GM18907 (cell line): Measurements from ENCODE around the gene SLC17A9.
A peak's percentile ranks its signal among the peaks of the same experiment; 100 is the strongest.

Experiments
- ATAC-seq: cut with Tn5 transposase; IDR thresholded peaks from one replicate; pipeline ENCODE4 v1.9.1; 2021; ENCODE audit warnings: mild to moderate bottlenecking, moderate library complexity; ENCODE audit not compliant: unreplicated experiment

Gene SLC17A9

GRCh38 chr20:62952373-62952967 is at the start of gene SLC17A9:
TSS of gene SLC17A9 (plus strand) at chr20:62952709. CDS start at chr20:62952831, 122 bp downstream.
- peak; percentile 50 for ATAC-seq

GRCh38 chr20:62902926-62903615 is 49.4 kb upstream of the SLC17A9 start:
- ATAC-seq, result no peak

- ATAC-seq, result no peak
These were observed 46.9 kb upstream of the SLC17A9 start for GRCh38 chr20:62905536-62906117.

GRCh38 chr20:62906209-62906608 is 46.3 kb upstream of the SLC17A9 start:
- no peak for ATAC-seq

GRCh38 chr20:62906647-62907375 is 45.7 kb upstream of the SLC17A9 start:
- ATAC-seq, result no peak

- ATAC-seq, result no peak
These were observed 44.9 kb upstream of the SLC17A9 start for GRCh38 chr20:62907384-62908317.

- ATAC-seq, result no peak
These were observed 43.3 kb upstream of the SLC17A9 start for GRCh38 chr20:62908971-62909791.

- ATAC-seq, result no peak
These were observed 42.2 kb upstream of the SLC17A9 start for GRCh38 chr20:62910217-62910766.

GRCh38 chr20:62910777-62911497 is 41.6 kb upstream of the SLC17A9 start:
- ATAC-seq, result no peak

- no peak for ATAC-seq
These were observed 40.7 kb upstream of the SLC17A9 start for GRCh38 chr20:62911701-62912280.

GRCh38 chr20:62913043-62913630 is 39.4 kb upstream of the SLC17A9 start:
- ATAC-seq, result no peak

GRCh38 chr20:62914436-62914835 is 38.1 kb upstream of the SLC17A9 start:
- no peak for ATAC-seq

GRCh38 chr20:62914970-62915457 is 37.5 kb upstream of the SLC17A9 start:
- ATAC-seq, result no peak

- no peak for ATAC-seq
These were observed 35.6 kb upstream of the SLC17A9 start for GRCh38 chr20:62916703-62917476.

GRCh38 chr20:62917720-62918119 is 34.8 kb upstream of the SLC17A9 start:
- ATAC-seq, result no peak

GRCh38 chr20:62918147-62918546 is 34.4 kb upstream of the SLC17A9 start:
- no peak for ATAC-seq

GRCh38 chr20:62918831-62919230 is 33.7 kb upstream of the SLC17A9 start:
- ATAC-seq, result peak; percentile 42
